ENCODE data around the gene FCHO1.
A peak's percentile ranks its signal among the peaks of the same experiment; 100 is the strongest.
"Not testable (repeated sequence)": the region's sequence is repeated elsewhere in the genome, so short reads cannot be mapped to it uniquely, and the experiment has no call there.

FCHO1 gene

GRCh38 chr19:17796013-17796837 lies 44.9 kb downstream of the FCHO1 start:
- DNase-seq, result no peak

GRCh38 chr19:17796838-17797423 lies 45.7 kb downstream of the FCHO1 start:
- no peak for DNase-seq

GRCh38 chr19:17797424-17798201 lies 46.3 kb downstream of the FCHO1 start:
- DNase-seq, result no peak

- DNase-seq, result not testable (repeated sequence)
Measured at GRCh38 chr19:17798599-17798998, 47.3 kb downstream of the FCHO1 start.

- no peak for DNase-seq
Measured at GRCh38 chr19:17802137-17802858, 51.0 kb downstream of the FCHO1 start.

- DNase-seq, result no peak
Measured at GRCh38 chr19:17803264-17803896, 52.1 kb downstream of the FCHO1 start.

GRCh38 chr19:17805427-17805826 lies 54.1 kb downstream of the FCHO1 start:
- no peak for DNase-seq

- no peak for DNase-seq
Measured at GRCh38 chr19:17806945-17807344, 55.7 kb downstream of the FCHO1 start.

GRCh38 chr19:17807731-17808316 lies 56.5 kb downstream of the FCHO1 start:
- no peak for DNase-seq

- DNase-seq, result no peak
Measured at GRCh38 chr19:17811103-17811502, 59.8 kb downstream of the FCHO1 start.

- no peak for DNase-seq
Measured at GRCh38 chr19:17811681-17812080, 60.4 kb downstream of the FCHO1 start.

- DNase-seq, result no peak
Measured at GRCh38 chr19:17812099-17812498, 60.8 kb downstream of the FCHO1 start.

GRCh38 chr19:17817668-17818363 lies 66.5 kb downstream of the FCHO1 start:
- no peak for DNase-seq

GRCh38 chr19:17821190-17821589 lies 69.9 kb downstream of the FCHO1 start, which contains the start of gene INSL3:
TSS of gene INSL3 (minus strand) at chr19:17821519. CDS start at chr19:17821506, 13 bp downstream.
- no peak for DNase-seq

- DNase-seq, result no peak
Measured at GRCh38 chr19:17824339-17824738, 73.1 kb downstream of the FCHO1 start.

GRCh38 chr19:17826508-17827056 lies 75.3 kb downstream of the FCHO1 start:
- no peak for DNase-seq

- DNase-seq, result peak; percentile 60
Measured at GRCh38 chr19:17829855-17830566, 78.7 kb downstream of the FCHO1 start.

GRCh38 chr19:17830567-17831418 lies 79.5 kb downstream of the FCHO1 start:
- peak; percentile 84 for DNase-seq

GRCh38 chr19:17831419-17831888 lies 80.2 kb downstream of the FCHO1 start:
- no peak for DNase-seq
